DOHH2 (cell line): ENCODE measurements around the gene POTEI.
"Not testable (repeated sequence)": the region's sequence is repeated elsewhere in the genome, so short reads cannot be mapped to it uniquely, and the experiment has no call there.

Experiments
- H3F3A ChIP-seq: fragments of 200-600 bp; sonication (generic), shearing (Covaris generic); 2 replicates; pipeline ENCODE4 v1.6.0; 2016; ENCODE audit warnings: antibody characterized with exemption, mild to moderate bottlenecking; ENCODE audit not compliant: control insufficient read depth, insufficient read depth
- H3K27ac ChIP-seq: fragments of 200-600 bp; sonication (generic); 2 replicates; pipeline ENCODE4 v1.5.1; 2014; ENCODE audit warnings: low read depth, mild to moderate bottlenecking, low read length, moderate library complexity
- H3K27me3 ChIP-seq: fragments of 200-600 bp; sonication (generic); 2 replicates; pipeline ENCODE4 v1.6.1; 2014; ENCODE audit warnings: mild to moderate bottlenecking, low read length, mixed read lengths; ENCODE audit not compliant: control insufficient read depth
- H3K36me3 ChIP-seq: fragments of 200-600 bp; sonication (generic); 2 replicates; pipeline ENCODE4 v1.6.1; 2014; ENCODE audit warnings: mild to moderate bottlenecking, low read length, moderate library complexity, mixed read lengths; ENCODE audit not compliant: control insufficient read depth
- H3K4me1 ChIP-seq: fragments of 200-600 bp; sonication (generic); 2 replicates; pipeline ENCODE4 v1.6.1; 2014; ENCODE audit warnings: mild to moderate bottlenecking, low read length, mixed read lengths; ENCODE audit not compliant: control insufficient read depth
- H3K4me2 ChIP-seq: fragments of 200-600 bp; sonication (generic); 2 replicates; pipeline ENCODE4 v1.6.0; 2014; ENCODE audit warnings: mild to moderate bottlenecking, low read length, moderate library complexity
- H3K4me3 ChIP-seq: fragments of 200-600 bp; sonication (generic); 2 replicates; pipeline ENCODE4 v1.5.1; 2014; ENCODE audit warnings: mild to moderate bottlenecking, low read length, mixed read lengths
- H3K79me2 ChIP-seq: fragments of 200-600 bp; sonication (generic); 2 replicates; pipeline ENCODE4 v1.6.1; 2014; ENCODE audit warnings: mild to moderate bottlenecking, low read length, mixed read lengths; ENCODE audit not compliant: control insufficient read depth
- H3K9me2 ChIP-seq: fragments of 200-600 bp; sonication (generic); replicated peaks from 2 replicates; pipeline ENCODE4 v1.6.1; 2014; ENCODE audit warnings: mild to moderate bottlenecking, low read length, mixed read lengths; ENCODE audit not compliant: control insufficient read depth
- H3K9me3 ChIP-seq: fragments of 200-600 bp; sonication (generic); 2 replicates; pipeline ENCODE4 v1.6.1; 2014; ENCODE audit warnings: antibody characterized with exemption, low read length, mixed read lengths; ENCODE audit not compliant: control insufficient read depth, insufficient read depth
- H4K20me1 ChIP-seq: fragments of 200-600 bp; sonication (generic); 2 replicates; pipeline ENCODE4 v1.6.0; 2014; ENCODE audit warnings: low read depth, mild to moderate bottlenecking, antibody characterized with exemption, low read length, moderate library complexity; ENCODE audit not compliant: control insufficient read depth, insufficient read depth

The POTEI gene

DNA sequence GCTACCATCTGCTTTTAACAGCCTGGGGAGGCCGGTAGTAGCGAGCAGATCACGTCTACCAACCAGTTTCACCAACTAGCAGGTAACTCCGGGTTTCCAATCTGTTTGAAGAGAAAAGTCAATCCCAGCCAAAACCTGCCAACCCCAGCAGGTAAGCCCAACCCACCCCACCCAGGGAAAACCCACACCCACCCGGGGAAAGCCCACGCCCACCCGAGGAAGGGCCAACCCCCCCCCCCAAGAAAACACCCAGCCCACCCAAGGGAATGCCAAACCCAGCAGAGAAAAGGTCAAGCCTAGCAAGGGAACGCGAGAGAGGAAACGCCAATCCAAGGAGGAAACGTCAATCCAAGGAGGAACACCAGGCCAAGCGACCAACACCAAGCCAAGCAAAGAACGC lies at the start of gene POTEI:
POTEI (minus strand) TSS at position 101 of the 400 bp plus-strand sequence; CDS start at position 8, 93 bp downstream.
- H3K4me2 ChIP-seq, H4K20me1 ChIP-seq, H3K4me3 ChIP-seq, H3F3A ChIP-seq, H3K79me2 ChIP-seq, H3K27ac ChIP-seq, H3K9me3 ChIP-seq, H3K9me2 ChIP-seq, H3K36me3 ChIP-seq, H3K27me3 ChIP-seq, H3K4me1 ChIP-seq: not testable (repeated sequence)

DNA sequence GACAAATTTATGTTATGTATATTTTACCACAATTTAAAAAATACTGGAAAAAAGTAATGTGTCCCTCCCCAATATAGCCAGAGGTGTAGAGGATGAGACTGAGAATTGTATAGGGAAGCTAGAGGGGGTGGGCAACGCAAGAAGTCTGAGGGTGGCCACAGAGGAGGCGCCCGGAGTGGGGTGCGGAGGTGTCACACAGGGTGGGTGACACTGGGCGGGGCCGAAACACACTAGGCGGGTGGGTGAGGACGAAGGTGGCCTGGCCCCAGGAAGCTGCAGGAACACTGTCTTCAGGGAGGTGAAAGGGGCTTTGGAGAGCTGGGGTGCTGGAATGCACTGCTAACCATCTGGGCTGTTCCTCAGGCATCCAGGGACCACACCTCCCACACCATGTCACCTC lies 47.3 kb upstream of the POTEI start:
- not testable (repeated sequence) for H3K79me2 ChIP-seq, H3K27ac ChIP-seq, H3K9me3 ChIP-seq, H3F3A ChIP-seq, H3K9me2 ChIP-seq, H3K27me3 ChIP-seq, H3K4me2 ChIP-seq, H3K36me3 ChIP-seq, H4K20me1 ChIP-seq, H3K4me3 ChIP-seq, H3K4me1 ChIP-seq

DNA sequence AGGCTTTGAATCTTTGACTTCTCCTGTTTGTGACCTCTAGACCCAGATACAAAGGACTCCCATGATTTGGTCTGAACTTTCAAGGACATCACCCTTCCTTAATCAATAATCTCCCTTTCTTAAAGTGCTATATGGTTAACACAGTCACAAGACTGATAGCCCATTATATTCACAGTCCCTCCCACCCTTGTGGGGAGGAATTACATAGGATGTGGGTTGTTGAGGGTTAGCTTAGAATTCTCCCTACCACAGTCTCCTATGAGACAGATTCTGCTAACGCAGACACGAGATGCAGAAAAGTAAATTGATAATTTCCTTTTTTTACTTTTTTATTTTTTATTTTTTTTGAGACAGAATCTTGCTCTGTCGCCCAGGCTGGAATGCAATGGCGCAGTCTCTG lies 45.0 kb upstream of the POTEI start:
- H3K79me2 ChIP-seq, H3K36me3 ChIP-seq, H4K20me1 ChIP-seq, H3F3A ChIP-seq, H3K9me3 ChIP-seq, H3K27ac ChIP-seq, H3K9me2 ChIP-seq, H3K4me3 ChIP-seq, H3K4me1 ChIP-seq, H3K4me2 ChIP-seq, H3K27me3 ChIP-seq: not testable (repeated sequence)

DNA sequence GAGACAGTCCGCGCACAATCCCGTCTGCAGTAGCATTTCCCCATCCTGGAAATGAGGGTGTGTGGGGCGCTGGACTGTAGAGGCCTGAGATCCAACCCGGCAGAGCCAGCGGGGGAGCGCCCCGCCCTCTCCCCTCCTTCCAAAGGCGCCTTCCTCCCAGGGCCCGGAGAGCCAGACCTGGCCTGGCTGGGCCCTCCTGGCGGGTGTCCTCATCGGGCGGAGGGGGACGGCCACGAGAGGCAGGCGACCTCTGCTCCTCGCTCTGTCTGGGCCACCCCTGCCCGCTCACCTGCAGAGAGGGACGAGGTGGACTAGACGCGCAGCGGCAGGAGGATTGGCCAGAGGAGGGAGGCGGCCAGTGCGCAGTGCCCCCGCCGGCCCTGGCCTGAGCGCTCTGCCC lies 40.3 kb upstream of the POTEI start:
- H3K4me1 ChIP-seq, H3K4me3 ChIP-seq, H3K4me2 ChIP-seq, H4K20me1 ChIP-seq, H3K36me3 ChIP-seq, H3K79me2 ChIP-seq, H3K27ac ChIP-seq, H3F3A ChIP-seq, H3K27me3 ChIP-seq, H3K9me3 ChIP-seq, H3K9me2 ChIP-seq: not testable (repeated sequence)

DNA sequence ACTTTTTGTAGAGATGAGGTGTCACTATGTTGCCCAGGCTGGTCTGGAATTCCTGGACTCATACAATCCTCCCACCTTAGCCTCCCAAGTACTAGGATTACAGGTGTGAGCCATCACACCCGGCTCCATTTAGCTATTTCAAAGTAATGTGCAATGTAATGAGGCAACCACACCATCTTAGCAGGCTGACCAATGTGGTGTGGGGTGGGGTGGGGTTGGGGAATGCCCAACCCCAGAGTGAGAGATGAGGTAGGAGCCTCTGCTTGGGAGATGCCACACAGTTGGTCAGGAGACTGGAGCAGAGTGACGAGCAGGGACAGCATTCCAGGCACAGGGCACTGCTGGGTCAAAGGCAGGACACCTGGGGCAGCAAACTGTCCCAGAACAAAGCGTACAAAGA lies 39.3 kb upstream of the POTEI start:
- not testable (repeated sequence) for H3K4me3 ChIP-seq, H3K9me2 ChIP-seq, H3K27ac ChIP-seq, H4K20me1 ChIP-seq, H3K36me3 ChIP-seq, H3K4me2 ChIP-seq, H3K79me2 ChIP-seq, H3F3A ChIP-seq, H3K27me3 ChIP-seq, H3K4me1 ChIP-seq, H3K9me3 ChIP-seq

DNA sequence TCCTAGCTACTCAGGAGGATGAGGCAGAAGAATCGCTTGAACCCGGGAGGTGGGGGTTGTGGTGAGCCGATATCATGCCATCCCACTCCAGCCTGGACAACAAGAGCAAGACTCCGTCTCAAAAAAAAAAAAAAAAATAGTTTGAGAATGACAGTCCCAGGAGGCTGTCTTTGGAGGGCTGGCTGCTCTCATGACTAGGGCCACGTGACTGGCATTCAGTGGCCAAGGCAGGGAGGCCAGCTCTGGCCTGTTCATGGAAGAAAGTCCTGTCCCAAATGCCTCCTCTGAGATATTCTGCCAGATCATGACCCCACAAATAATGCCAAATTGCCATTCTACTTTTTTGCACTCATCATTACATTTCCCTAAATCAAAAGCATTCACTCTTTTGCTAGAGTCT lies 35.9 kb upstream of the POTEI start:
- not testable (repeated sequence) for H3K9me3 ChIP-seq, H3K36me3 ChIP-seq, H3K27me3 ChIP-seq, H3K27ac ChIP-seq, H4K20me1 ChIP-seq, H3K9me2 ChIP-seq, H3K4me3 ChIP-seq, H3K79me2 ChIP-seq, H3K4me1 ChIP-seq, H3F3A ChIP-seq, H3K4me2 ChIP-seq

DNA sequence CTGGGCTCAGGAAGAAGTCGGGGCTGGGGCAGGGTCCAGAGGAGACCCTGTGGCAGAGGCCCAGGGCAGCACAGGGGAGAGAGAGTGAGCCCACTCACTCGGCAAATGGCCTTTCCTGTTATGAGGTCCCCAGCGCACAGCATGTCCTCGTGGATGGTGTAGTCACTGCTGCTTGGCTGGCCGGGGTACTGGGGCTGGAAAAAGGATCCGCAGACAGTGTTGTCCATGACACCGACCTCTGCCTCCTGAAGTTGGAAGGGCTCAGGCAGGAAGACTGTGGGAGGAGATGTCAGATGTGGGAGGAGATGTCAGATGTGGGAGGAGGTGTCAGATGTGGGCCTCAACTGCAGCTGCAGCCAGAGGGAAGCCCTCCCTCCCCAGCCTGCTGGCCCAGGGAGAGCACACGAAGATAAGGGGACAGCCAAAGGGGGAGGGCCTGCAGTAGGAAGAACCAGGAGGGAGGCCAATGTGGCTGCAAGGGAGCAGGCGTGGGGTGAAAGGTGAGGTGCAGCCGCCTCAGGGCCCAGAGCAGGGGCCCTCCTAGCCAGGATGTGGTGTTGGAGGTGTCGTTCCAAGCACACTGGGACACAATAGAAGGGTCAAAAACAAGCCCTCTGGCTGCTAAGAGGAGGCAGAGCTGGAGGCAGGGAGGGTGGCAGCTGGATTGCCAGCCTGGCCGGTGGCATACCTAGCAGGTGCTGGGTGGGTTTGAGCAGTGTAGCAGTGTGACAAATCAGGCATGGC lies 34.8 kb upstream of the POTEI start:
- H3K4me3 ChIP-seq, H3K9me2 ChIP-seq, H3K79me2 ChIP-seq, H3K9me3 ChIP-seq, H3F3A ChIP-seq, H3K27me3 ChIP-seq, H3K4me1 ChIP-seq, H4K20me1 ChIP-seq, H3K27ac ChIP-seq, H3K4me2 ChIP-seq, H3K36me3 ChIP-seq: not testable (repeated sequence)

DNA sequence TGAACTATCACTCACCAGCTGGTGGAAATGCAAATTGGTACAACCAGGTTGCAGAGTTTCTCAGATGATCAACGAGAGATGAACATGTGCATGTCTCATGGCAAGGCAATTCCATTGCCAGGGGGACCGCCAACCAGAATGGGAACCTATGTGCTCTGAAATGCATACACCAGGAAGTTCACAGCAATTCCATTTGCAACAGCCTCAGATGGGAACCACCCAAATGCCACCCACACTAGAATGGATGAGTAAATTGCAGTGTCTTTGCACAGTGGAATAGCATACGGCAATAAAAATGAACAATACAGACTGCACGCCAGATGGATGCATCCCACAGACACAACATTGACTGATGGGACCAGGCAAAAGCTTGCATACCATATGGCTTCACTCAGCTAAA lies 33.7 kb upstream of the POTEI start:
- H3F3A ChIP-seq, H3K4me1 ChIP-seq, H3K27ac ChIP-seq: not testable (repeated sequence)

More for the DNA sequence above, 33.7 kb upstream of the POTEI start:
- not testable (repeated sequence) for H3K36me3 ChIP-seq, H3K4me3 ChIP-seq, H3K27me3 ChIP-seq, H4K20me1 ChIP-seq, H3K4me2 ChIP-seq, H3K79me2 ChIP-seq, H3K9me3 ChIP-seq, H3K9me2 ChIP-seq
